ENCODE measurements around the gene CRYBG3.
A peak's percentile ranks its signal among the peaks of the same experiment; 100 is the strongest.

CRYBG3 gene

DNA sequence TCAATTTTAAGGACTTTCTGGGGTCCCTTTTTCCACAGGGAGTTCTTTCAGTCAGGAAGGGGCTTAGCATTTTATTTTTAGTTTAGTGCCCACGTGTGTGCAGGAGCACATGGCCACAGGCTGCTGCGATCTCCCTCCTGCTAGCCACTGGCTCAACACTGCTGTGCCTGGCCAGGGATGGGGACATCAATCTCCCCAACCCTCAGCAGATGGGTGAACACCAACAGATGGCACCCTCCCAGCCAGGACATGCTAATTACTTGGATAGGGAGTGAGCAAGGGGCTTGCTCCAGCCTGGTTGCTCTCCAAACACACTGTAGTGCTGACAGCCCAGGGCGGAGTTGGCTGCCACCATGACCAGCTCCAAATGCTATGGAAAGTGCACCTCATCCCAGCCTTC is 157.8 kb downstream of the CRYBG3 start:
- no peak for DNase-seq

GRCh38 chr3:97981886-97982285 is 160.1 kb downstream of the CRYBG3 start:
- DNase-seq, result no peak

DNA sequence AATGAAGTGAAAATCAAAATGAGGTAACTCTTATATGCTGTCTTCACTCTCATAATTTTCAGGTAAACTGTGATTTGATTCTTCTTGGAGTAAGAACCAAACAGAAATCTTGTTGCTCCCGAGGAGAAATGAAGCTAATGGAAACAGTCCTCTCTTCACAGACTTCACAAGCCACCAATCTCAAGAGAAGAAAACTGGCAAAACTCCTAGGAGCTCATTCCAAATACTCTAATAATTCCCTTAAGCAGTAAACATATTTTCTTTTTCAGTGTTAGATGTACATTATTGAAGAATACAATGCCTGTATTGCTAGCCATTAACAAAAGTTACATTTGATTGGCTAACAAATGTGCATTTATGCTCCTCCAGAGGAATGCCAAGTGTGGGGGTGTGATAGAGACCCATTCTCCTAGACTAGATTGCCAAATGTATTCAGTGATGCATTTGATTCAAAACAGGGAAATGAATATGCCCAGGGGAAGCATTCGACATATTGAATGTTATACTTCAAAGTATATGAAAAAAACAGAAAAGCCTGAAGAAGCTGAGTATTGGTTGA is 162.2 kb downstream of the CRYBG3 start:
- DNase-seq, result no peak

DNA sequence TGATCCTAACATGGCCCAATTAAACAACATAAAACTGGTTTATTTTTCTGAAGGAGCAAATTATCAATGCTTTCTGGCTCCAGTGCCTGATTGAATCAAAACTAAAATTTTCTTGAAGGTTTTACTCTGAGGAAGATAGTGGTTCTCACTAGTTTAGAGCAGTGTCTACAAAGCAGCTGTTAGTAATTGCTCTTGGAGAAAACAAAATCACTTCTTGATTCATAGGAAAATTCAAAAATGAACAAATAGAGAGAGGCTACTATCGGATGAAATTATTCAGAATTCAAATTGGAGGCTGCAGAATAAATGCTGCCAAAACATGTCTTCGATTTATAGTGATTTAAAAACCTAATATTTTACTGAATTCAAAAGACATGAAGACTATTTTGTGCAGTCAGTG is 165.5 kb downstream of the CRYBG3 start:
- DNase-seq, result no peak

- no peak for DNase-seq
Measured at GRCh38 chr3:97988784-97989568, 167.2 kb downstream of the CRYBG3 start.

- DNase-seq, result no peak
Measured at GRCh38 chr3:97990624-97991292, 168.9 kb downstream of the CRYBG3 start.

DNA sequence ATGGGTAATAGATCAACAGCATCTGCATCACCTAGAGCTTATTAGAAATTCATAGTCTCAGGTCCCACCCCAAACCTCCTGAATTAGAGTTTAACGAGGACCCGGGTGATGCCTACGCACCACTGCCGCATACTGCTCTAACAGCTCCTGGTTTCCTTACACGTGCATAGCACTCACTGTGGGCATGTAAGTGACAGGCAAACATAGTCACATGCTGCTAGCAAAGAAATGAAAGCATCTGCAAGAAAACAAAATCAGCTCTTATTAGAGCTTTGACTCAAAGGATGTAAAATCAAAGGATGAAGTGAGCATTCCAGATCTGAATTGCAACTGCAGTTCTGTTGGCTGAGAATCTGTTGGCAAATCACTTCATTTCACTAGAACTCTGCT is 169.5 kb downstream of the CRYBG3 start:
- DNase-seq, result peak in 1 of 2 donors; percentile 34

- no peak for DNase-seq
Measured at GRCh38 chr3:97992547-97993173, 170.8 kb downstream of the CRYBG3 start.

DNA sequence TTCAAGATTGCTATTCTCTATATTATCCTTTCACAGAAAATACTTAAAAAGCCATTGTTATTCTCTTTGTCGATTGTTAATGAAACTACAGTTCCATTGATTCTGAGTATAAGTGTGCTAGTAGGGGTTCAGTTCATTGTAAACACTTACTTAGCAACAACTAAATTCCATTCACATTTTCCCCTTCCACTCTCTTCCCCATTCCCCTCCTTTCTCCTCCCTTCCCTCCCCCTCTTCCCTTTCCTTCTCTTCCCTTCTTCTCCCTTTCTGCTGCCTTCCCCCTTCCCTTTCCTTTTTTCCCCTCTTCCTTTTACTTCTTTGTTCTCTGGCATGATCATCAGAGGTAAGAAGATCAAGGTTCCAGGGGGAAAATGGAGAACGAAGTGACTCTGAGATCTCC is 171.7 kb downstream of the CRYBG3 start:
- DNase-seq, result no peak

DNA sequence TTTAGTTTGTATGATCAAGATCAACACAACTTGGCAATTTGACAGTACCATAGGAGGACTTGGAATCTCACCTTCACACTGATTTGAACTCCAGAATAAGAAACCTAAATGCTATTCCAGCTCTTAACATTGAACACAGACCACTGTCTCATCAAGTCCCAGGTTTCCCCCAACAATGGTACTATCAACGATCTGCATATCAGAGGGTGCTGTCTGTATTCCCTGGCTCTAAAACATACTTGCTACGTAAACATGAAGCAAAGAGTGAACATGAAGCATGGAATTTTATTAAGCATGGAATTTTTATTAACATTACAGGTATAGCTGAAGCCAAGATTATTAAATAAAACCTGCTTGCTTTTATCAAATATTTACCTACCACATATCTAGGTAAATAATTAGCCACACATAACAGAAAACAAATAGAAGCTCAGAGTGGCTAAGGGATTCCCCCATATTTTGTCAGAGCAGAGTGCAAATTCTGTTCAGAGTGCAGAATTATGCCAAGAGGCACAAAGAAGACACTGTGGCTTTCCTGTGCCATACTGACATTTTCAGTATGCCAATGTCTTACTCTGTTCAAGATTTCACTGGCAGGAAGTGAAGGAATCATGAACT is 172.6 kb downstream of the CRYBG3 start:
- no peak for DNase-seq
